GM21381 (cell line): Measurements from ENCODE around the gene GATA5.
"Not testable (repeated sequence)": the region's sequence is repeated elsewhere in the genome, so short reads cannot be mapped to it uniquely, and the experiment has no call there.

ENCODE experiments used
- ATAC-seq: cut with Tn5 transposase; IDR thresholded peaks from one replicate; pipeline ENCODE4 v1.9.1; 2021; ENCODE audit warnings: mild to moderate bottlenecking, moderate library complexity; ENCODE audit not compliant: unreplicated experiment

Gene GATA5

GRCh38 chr20:62505337-62506045, 29.7 kb upstream of the GATA5 start:
- no peak for ATAC-seq

- ATAC-seq: no peak
Measured at GRCh38 chr20:62504323-62504722, 28.5 kb upstream of the GATA5 start.

- ATAC-seq: no peak
Measured at GRCh38 chr20:62503401-62504178, 27.8 kb upstream of the GATA5 start.

- ATAC-seq: no peak
Measured at GRCh38 chr20:62502496-62503095, 26.8 kb upstream of the GATA5 start.

GRCh38 chr20:62501801-62502495, 26.2 kb upstream of the GATA5 start:
- peak; percentile 58 for ATAC-seq

GRCh38 chr20:62500237-62500864, 24.6 kb upstream of the GATA5 start:
- ATAC-seq: no peak

GRCh38 chr20:62499758-62500236, 24.0 kb upstream of the GATA5 start:
- ATAC-seq: no peak

GRCh38 chr20:62498874-62499273, 23.1 kb upstream of the GATA5 start:
- no peak for ATAC-seq

- no peak for ATAC-seq
Measured at GRCh38 chr20:62496568-62497218, 20.9 kb upstream of the GATA5 start.

- no peak for ATAC-seq
Measured at GRCh38 chr20:62495749-62496567, 20.2 kb upstream of the GATA5 start.

- ATAC-seq: no peak
Measured at GRCh38 chr20:62494980-62495748, 19.4 kb upstream of the GATA5 start.

- no peak for ATAC-seq
Measured at GRCh38 chr20:62494537-62494936, 18.7 kb upstream of the GATA5 start.

GRCh38 chr20:62493886-62494285, 18.1 kb upstream of the GATA5 start:
- no peak for ATAC-seq

GRCh38 chr20:62493253-62493885, 17.6 kb upstream of the GATA5 start:
- ATAC-seq: no peak

GRCh38 chr20:62492711-62493110, 16.9 kb upstream of the GATA5 start:
- no peak for ATAC-seq

GRCh38 chr20:62490783-62491182, 15.0 kb upstream of the GATA5 start:
- ATAC-seq: not testable (repeated sequence)

- ATAC-seq: no peak
Measured at GRCh38 chr20:62489932-62490263, 14.1 kb upstream of the GATA5 start.

- ATAC-seq: no peak
Measured at GRCh38 chr20:62489186-62489931, 13.6 kb upstream of the GATA5 start.
